Adrenal gland (tissue), 12 donors: Measurements from ENCODE around the gene GNB5. TPM values are rescaled to one million over a fixed set of nuclear protein-coding genes. Genes with fewer than 3 reads are reported as not detected.

Source experiments
- DNase-seq, 7 donors: peaks; one replicate each; pipeline ENCODE4 v3.0.0-alpha.2; 2019 to 2020
- H3K27ac ChIP-seq, 5 donors: fragments of 200-600 bp; sonication (generic) in 4 of 5; 1 replicate in 3 of 5; 2 replicates in 2 of 5; pipeline versions ENCODE4 v1.5.1 to v1.8.0; 2016 to 2020; ENCODE audit warnings: mild to moderate bottlenecking in 1 of 5
- H3K27me3 ChIP-seq: fragments of 200-600 bp; 2 replicates; pipeline ENCODE4 v1.8.0; 2021
- H3K36me3 ChIP-seq, 2 donors: fragments of 200-600 bp; replicated peaks in 1 of 2; 1 replicate in 1 of 2; 2 replicates in 1 of 2; pipeline versions ENCODE4 v1.5.1 to v1.8.0; 2018 to 2022
- H3K4me1 ChIP-seq, 2 donors: fragments of 200-600 bp; replicated peaks in 1 of 2; 1 replicate in 1 of 2; 2 replicates in 1 of 2; pipeline versions ENCODE4 v1.5.1 to v1.8.0; 2018 to 2021
- H3K4me3 ChIP-seq, 4 donors: fragments of 200-600 bp; sonication (generic) in 3 of 4; one replicate each; pipeline ENCODE4 v1.5.1; 2016 to 2018
- H3K9me3 ChIP-seq, 3 donors: fragments of 200-600 bp; sonication (generic) in 1 of 3; replicated peaks in 1 of 3; 1 replicate in 2 of 3; 2 replicates in 1 of 3; pipeline versions ENCODE4 v1.5.1 to v1.8.0; 2016 to 2021
- CTCF ChIP-seq, 6 experiments: fragments of 450-650 bp in 4 of 6; fragments of 200-600 bp in 2 of 6; sonication (generic) in 1 of 6; IDR thresholded peaks; 1 replicate in 5 of 6; 2 replicates in 1 of 6; pipeline versions ENCODE4 v1.5.1 to v1.8.0; 2016 to 2021; ENCODE audit warnings: antibody characterized with exemption in 6 of 6, mild to moderate bottlenecking in 2 of 6, moderate library complexity in 1 of 6
- POLR2A ChIP-seq, 2 donors: fragments of 450-650 bp; IDR thresholded peaks; one replicate each; pipeline ENCODE4 v1.6.1; 2017; ENCODE audit warnings: antibody characterized with exemption in 2 of 2, mild to moderate bottlenecking in 2 of 2, moderate library complexity in 1 of 2
- WGBS, 4 donors: extraction: QIAGEN DNeasy Blood & Tissue Kit in 2 of 4; methylation state at CpG; one replicate each; pipeline versions ENCODE4 v1.1.5 to v1.1.7; 2013 to 2017; 5-methylcytosine and 5-hydroxymethylcytosine counted together
- intact Hi-C, 2 donors: fragments of 100-400 bp; cut with DNase I; formaldehyde crosslinking; loops; one replicate each; pipeline versions ENCODE4 v1.14.1 to v1.15.0; 2022 to 2023
- polyA plus RNA-seq, 3 donors: library from polyadenylated mRNA; stranded (reverse); fragments of 200-250 nt in 2 of 3; fragments of 350-450 nt in 1 of 3; fragmentation: Illumina TruSeq in 1 of 3; extraction: RNeasy Lipid Tissue Mini Kit (QIAGEN cat#74804) in 1 of 3; gene quantifications; one replicate each; pipeline ENCODE4 v1.2.3, GENCODE V29; 2013 to 2014
- total RNA-seq, 9 donors: library from RNA; depleted of rRNA in 4 of 9; stranded (reverse); fragments of >200 nt in 4 of 9; fragments of 120-200 nt in 1 of 9; fragmentation: NEBNext Ultra II Directional in 1 of 9; extraction: Animal tissue kit (Norgen Biotek cat#: 25700) in 1 of 9; gene quantifications; one replicate each; pipeline versions ENCODE4 v1.1.0 to v1.2.4, GENCODE V29; 2013 to 2023
- donor health status: healthy with polysubstance abuse.
- donor health status: Bipolar disorder and iron deficiency.
- donor health status: DM: yes; HTN: yes; CAD: no.
- donor health status: DM: no; HTN: no; CAD: no.
- donor health status: DM: no; HTN: no; CAD: no.
- donor health status: DM: yes; HTN: yes; CAD: no.

GNB5 gene
- total and polyA plus RNA-seq, 12 donors = 2.8 to 60.7 (median 18.8) TPM

DNA sequence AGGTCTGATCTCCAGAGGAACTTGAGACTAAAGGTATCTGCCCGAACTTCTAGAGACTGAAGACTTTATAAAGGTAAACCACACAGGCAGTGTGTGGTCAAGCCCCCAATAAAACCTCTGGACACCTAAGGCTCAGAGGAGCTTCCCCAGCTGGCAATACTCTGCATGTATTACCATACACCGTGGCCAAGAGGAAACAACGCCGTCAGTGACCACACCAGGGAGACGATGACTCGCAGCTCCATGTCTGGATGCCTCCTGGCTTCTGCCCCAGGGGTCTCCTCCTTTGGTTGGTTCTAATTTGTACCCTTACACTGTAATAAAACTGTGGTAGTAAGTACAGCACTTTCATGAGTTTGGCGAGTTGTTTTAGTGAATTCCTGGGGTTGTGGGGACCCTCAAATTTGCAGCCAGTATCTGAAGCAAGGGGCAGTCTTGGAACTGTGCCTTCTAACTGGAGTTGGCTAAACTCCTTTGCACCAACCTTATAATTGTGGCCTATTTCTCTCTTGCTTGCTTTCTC is 46.5 kb downstream of the GNB5 start:
- DNase-seq = no peak
- Histone ChIP-seq H3K9me3 (no peaks in the 10 kb centered on the region), H3K4me3 (no peak overlapping the region), H3K27me3 (no peaks in the 10 kb centered on the region), H3K27ac (peak overlapping the region in 1 of 5 donors; percentile 58), H3K4me1 (no peaks in the 10 kb centered on the region), H3K36me3 (no peaks in the 10 kb centered on the region)
- TF ChIP-seq CTCF (IDR thresholded peaks at IDR 0.05) (no peak), POLR2A (IDR thresholded peaks at IDR 0.05) (no peak)
- intact Hi-C loops = no loop called here
- 81 to 97% (median 93%) methylated on average over 7 of the region's 7 CpGs for WGBS, 4 donors

- intact Hi-C loops = no loop called here
- TF ChIP-seq CTCF (IDR thresholded peaks at IDR 0.05) = no peak
- TF ChIP-seq POLR2A (IDR thresholded peaks at IDR 0.05) = no peak
These were observed 47.3 kb downstream of the GNB5 start for GRCh38 chr15:52143873-52144272.

GRCh38 chr15:52140646-52141045 is 50.5 kb downstream of the GNB5 start:
- TF ChIP-seq CTCF (IDR thresholded peaks at IDR 0.05) = no peak
- no peak for TF ChIP-seq POLR2A (IDR thresholded peaks at IDR 0.05)
- intact Hi-C loops = no loop called here
- no peaks in the 10 kb centered on the region for H3K9me3 ChIP-seq
- H3K27ac ChIP-seq = no peak overlapping the region
- DNase-seq = no peak
- H3K4me3 ChIP-seq = no peak overlapping the region
- H3K4me1 ChIP-seq = no peaks in the 10 kb centered on the region
- WGBS, 4 donors = 82 to 91% (median 89%) methylated on average over 4 of the region's 4 CpGs
- no peaks in the 10 kb centered on the region for H3K36me3 ChIP-seq
- H3K27me3 ChIP-seq = no peaks in the 10 kb centered on the region

More at GRCh38 chr15:52143873-52144272, 47.3 kb downstream of the GNB5 start:
- Histone ChIP-seq H3K36me3 (no peaks in the 10 kb centered on the region), H3K9me3 (no peaks in the 10 kb centered on the region), H3K27me3 (no peaks in the 10 kb centered on the region), H3K27ac (peak overlapping the region in 1 of 5 donors; percentile 35), H3K4me1 (no peaks in the 10 kb centered on the region), H3K4me3 (no peak overlapping the region)
- DNase-seq = peak in 2 of 7 donors; percentile 30 to 39
- WGBS, 4 donors = 71 to 84% (median 80%) methylated on average over 11 of the region's 11 CpGs

DNA sequence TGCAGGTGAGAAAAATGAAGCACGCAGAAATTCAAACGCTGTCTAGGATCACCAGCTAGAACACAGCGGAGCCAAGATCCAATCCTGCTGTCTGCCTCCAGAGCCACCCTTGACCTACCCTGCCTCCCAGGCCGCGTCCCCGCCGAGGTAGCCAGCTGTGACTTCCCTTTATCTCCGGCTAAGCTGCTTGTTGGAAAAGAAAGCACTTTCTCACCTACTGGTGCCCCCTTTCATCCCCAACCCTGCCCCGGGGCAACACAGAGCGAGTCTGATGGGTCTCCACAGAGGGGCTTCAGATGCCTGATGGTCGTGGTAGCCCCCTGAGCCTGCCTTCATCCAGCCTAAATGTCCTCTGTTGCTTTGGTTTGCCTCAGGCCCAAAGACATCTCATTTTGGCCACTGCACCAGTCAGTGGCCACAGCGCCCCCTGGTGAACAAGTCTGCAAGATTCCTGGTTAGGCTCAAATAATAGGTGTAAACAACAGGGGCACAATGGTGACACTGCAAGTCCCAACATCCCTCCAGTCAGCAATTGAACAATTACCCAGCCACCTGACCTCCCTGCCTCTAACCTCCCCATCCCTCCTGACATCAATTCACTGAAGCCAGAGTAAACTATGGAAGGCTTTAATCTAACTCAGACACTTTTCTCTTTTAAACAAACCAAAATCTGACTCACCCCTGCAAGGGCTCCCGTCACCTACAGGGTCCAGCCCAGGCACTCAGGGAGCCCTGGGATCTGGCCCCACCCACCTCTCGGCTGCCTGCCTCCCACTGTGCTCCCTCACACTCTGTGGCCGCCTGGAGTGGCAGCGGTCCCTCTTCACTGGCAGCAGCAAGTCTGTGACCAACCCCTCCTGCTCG is 51.4 kb downstream of the GNB5 start:
- Histone ChIP-seq H3K27ac (no peak overlapping the region), H3K4me3 (no peak overlapping the region), H3K4me1 (no peaks in the 10 kb centered on the region), H3K36me3 (no peaks in the 10 kb centered on the region), H3K9me3 (no peaks in the 10 kb centered on the region), H3K27me3 (no peaks in the 10 kb centered on the region)
- intact Hi-C loops = loop anchor here (10.0 kb wide), 2 partner anchors 55 to 155 kb away; no protein-coding TSS in a partner anchor
- peak; percentile 64 to 89 (median 78) for DNase-seq
- TF ChIP-seq POLR2A (IDR thresholded peaks at IDR 0.05) (no peak), CTCF (IDR thresholded peaks at IDR 0.05) (peak; percentile 79 to 87 (median 83))
- WGBS, 4 donors = 58 to 69% (median 61%) methylated on average over 13 to 17 of the region's 17 CpGs
